Measurements from ENCODE around the gene HAUS8. TPM values are rescaled to one million over a fixed set of nuclear protein-coding genes. Genes with fewer than 3 reads are reported as not detected.

Gene HAUS8
- total RNA-seq, 4 donors from 2014 or later = 4.4 to 13.8 (median 10.3) TPM

GRCh38 chr19:17105556-17105955 is 30.3 kb upstream of the HAUS8 start:
- TF ChIP-seq EP300 (IDR thresholded peaks at IDR 0.05; ENCODE audit: low read depth) (no peak), POLR2AphosphoS5 (IDR thresholded peaks at IDR 0.05) (no peak), CTCF (IDR thresholded peaks at IDR 0.05) (no peak), POLR2A (IDR thresholded peaks at IDR 0.05) (no peak)
- DNase-seq = no peak
- Histone ChIP-seq H3K4me1 (peaks cover 17 to 29% (median 19%) of the 10 kb centered on the region in 4 donors), H3K4me3 (no peak overlapping the region), H3K36me3 (peaks cover 0 to 15% (median 6%) of the 10 kb centered on the region in 4 donors), H3K9me3 (no peaks in the 10 kb centered on the region), H3K27ac (peak overlapping the region in 2 of 4 donors; percentile 9 to 18), H3K27me3 (no peaks in the 10 kb centered on the region)
- 76 to 79% methylated on average over 3 of the region's 3 CpGs for WGBS, 2 donors (ENCODE audit: low coverage in 1 of 2)
- in situ Hi-C loops (cut with MboI; ENCODE audit: low pct_ligation_motif_present in 1 of 4, low pct_unique_long_range_greater_than_20kb in 1 of 4, low sequenced_read_pairs in 3 of 4) = no loop called here
- intact Hi-C loops (cut with DNase I; ENCODE audit: low total_unique reads) = no loop called here

- no peak for TF ChIP-seq EP300 (IDR thresholded peaks at IDR 0.05; ENCODE audit: low read depth)
- no peak for TF ChIP-seq POLR2AphosphoS5 (IDR thresholded peaks at IDR 0.05)
- no peak for TF ChIP-seq CTCF (IDR thresholded peaks at IDR 0.05)
- no peak for TF ChIP-seq POLR2A (IDR thresholded peaks at IDR 0.05)
- in situ Hi-C loops (cut with MboI; ENCODE audit: low pct_ligation_motif_present in 1 of 4, low pct_unique_long_range_greater_than_20kb in 1 of 4, low sequenced_read_pairs in 3 of 4) = no loop called here
- intact Hi-C loops (cut with DNase I; ENCODE audit: low total_unique reads) = no loop called here
Observed at GRCh38 chr19:17104679-17105078, 29.4 kb upstream of the HAUS8 start.

GRCh38 chr19:17103177-17103576 is 27.9 kb upstream of the HAUS8 start:
- WGBS, 2 donors (ENCODE audit: low coverage in 1 of 2) = 82% methylated on average over 3 of the region's 3 CpGs; no CpG with 5 or more reads in 1 of the 2 donors
- peaks cover 11 to 16% (median 14%) of the 10 kb centered on the region in 4 donors for H3K4me1 ChIP-seq
- no peak for TF ChIP-seq POLR2AphosphoS5 (IDR thresholded peaks at IDR 0.05)
- peak in 4 of 5 experiments; percentile 29 to 49 (median 34) for TF ChIP-seq CTCF (IDR thresholded peaks at IDR 0.05)
- TF ChIP-seq POLR2A (IDR thresholded peaks at IDR 0.05) = no peak
- no peak for TF ChIP-seq EP300 (IDR thresholded peaks at IDR 0.05; ENCODE audit: low read depth)
- no peaks in the 10 kb centered on the region for H3K27me3 ChIP-seq
- in situ Hi-C loops (cut with MboI; ENCODE audit: low pct_ligation_motif_present in 1 of 4, low pct_unique_long_range_greater_than_20kb in 1 of 4, low sequenced_read_pairs in 3 of 4) = no loop called here
- no peak overlapping the region for H3K4me3 ChIP-seq
- H3K27ac ChIP-seq = no peak overlapping the region
- peak; percentile 36 for DNase-seq
- intact Hi-C loops (cut with DNase I; ENCODE audit: low total_unique reads) = no loop called here
- peaks cover 0 to 15% (median 6%) of the 10 kb centered on the region in 4 donors for H3K36me3 ChIP-seq
- H3K9me3 ChIP-seq = no peaks in the 10 kb centered on the region

More at GRCh38 chr19:17104679-17105078, 29.4 kb upstream of the HAUS8 start:
- Histone ChIP-seq H3K9me3 (no peaks in the 10 kb centered on the region), H3K27ac (no peak overlapping the region), H3K4me1 (peaks cover 17 to 28% (median 19%) of the 10 kb centered on the region in 4 donors), H3K36me3 (peaks cover 0 to 15% (median 6%) of the 10 kb centered on the region in 4 donors), H3K4me3 (no peak overlapping the region), H3K27me3 (no peaks in the 10 kb centered on the region)
- no peak for DNase-seq
- WGBS, 2 donors (ENCODE audit: low coverage in 1 of 2) = 71 to 81% methylated on average over 5 to 7 of the region's 7 CpGs

GRCh38 chr19:17101686-17102628 is 26.7 kb upstream of the HAUS8 start:
- Histone ChIP-seq H3K27me3 (no peaks in the 10 kb centered on the region), H3K36me3 (peaks cover 0 to 15% (median 6%) of the 10 kb centered on the region in 4 donors), H3K9me3 (no peaks in the 10 kb centered on the region), H3K4me3 (no peak overlapping the region), H3K4me1 (peaks cover 8 to 15% (median 12%) of the 10 kb centered on the region in 4 donors), H3K27ac (no peak overlapping the region)
- WGBS, 2 donors (ENCODE audit: low coverage in 1 of 2) = 91 to 100% methylated on average over 1 to 59 of the region's 59 CpGs
- intact Hi-C loops (cut with DNase I; ENCODE audit: low total_unique reads) (no loop called here), in situ Hi-C loops (cut with MboI; ENCODE audit: low pct_ligation_motif_present in 1 of 4, low pct_unique_long_range_greater_than_20kb in 1 of 4, low sequenced_read_pairs in 3 of 4) (no loop called here)
- DNase-seq = no peak
- no peak for TF ChIP-seq POLR2A (IDR thresholded peaks at IDR 0.05)
- TF ChIP-seq CTCF (IDR thresholded peaks at IDR 0.05) = no peak
- TF ChIP-seq POLR2AphosphoS5 (IDR thresholded peaks at IDR 0.05) = no peak
- TF ChIP-seq EP300 (IDR thresholded peaks at IDR 0.05; ENCODE audit: low read depth) = no peak
